Epithelial cell of esophagus (primary cell): Measurements from ENCODE around the gene ABTB2.
"Not testable (repeated sequence)": the region's sequence is repeated elsewhere in the genome, so short reads cannot be mapped to it uniquely, and the experiment has no call there.

Experiments
- DNase-seq: peaks from one replicate; pipeline ENCODE4 v3.0.0; 2010; ENCODE audit warnings: low read depth
- H3K4me3 ChIP-seq: 2 replicates; pipeline ENCODE4 v1.5.1; 2011; ENCODE audit warnings: mild to moderate bottlenecking, low read length, control low read depth
- CTCF ChIP-seq: IDR thresholded peaks from 2 replicates; pipeline ENCODE4 v1.5.1; 2011; ENCODE audit warnings: low read depth, mild to moderate bottlenecking, low read length, control low read depth, inconsistent platforms; ENCODE audit not compliant: insufficient read depth; ENCODE audit errors: missing control alignments

ABTB2 gene

DNA sequence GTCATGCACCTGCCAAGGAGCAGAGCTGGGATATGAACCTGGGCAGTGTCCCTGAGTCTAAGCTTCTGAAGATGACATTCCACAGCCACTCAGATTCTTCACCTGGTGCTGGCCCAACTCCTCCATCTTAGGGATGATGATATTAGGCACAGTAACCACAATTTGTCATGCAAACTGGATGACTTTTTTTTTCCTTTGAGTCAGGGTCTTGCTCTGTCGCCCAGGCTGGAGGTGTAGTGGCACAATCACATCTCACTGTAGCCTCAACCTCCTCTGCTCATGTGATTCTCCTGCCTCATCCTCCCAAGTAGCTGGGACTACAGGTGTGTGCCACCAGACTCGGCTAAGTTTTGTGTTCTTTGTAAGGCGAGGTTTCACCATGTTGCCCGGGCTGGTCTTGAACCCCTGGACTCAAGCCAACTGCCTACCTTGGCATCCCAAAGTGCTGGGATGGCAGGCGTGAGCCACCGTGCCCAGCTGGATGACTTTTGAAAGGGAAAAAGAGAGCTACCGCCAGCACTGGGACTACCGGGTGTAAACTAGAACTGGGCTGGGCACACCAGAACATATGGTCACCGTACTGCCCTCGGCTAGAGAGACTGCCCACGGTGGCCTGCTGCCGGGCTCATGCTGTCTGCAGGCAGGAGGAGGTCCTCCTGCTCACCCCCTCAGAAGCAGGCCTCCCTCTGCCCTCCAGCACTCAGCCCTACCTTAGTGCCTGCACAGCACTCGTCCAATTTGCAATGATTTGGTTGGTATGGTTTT is 174.7 kb downstream of the ABTB2 start:
- no peak for DNase-seq
- no peak for TF ChIP-seq CTCF
- H3K4me3 ChIP-seq: no peak overlapping the region

- no peak for TF ChIP-seq CTCF
- no peak overlapping the region for H3K4me3 ChIP-seq
- no peak for DNase-seq
Observed at GRCh38 chr11:34182425-34182824, 175.4 kb downstream of the ABTB2 start.

- TF ChIP-seq CTCF: no peak
Observed at GRCh38 chr11:34181856-34182405, 175.9 kb downstream of the ABTB2 start.

GRCh38 chr11:34181251-34181650 is 176.6 kb downstream of the ABTB2 start:
- DNase-seq: no peak
- no peak for TF ChIP-seq CTCF
- no peak overlapping the region for H3K4me3 ChIP-seq

More at GRCh38 chr11:34181856-34182405, 175.9 kb downstream of the ABTB2 start:
- no peak overlapping the region for H3K4me3 ChIP-seq
- DNase-seq: no peak

GRCh38 chr11:34180814-34181165 is 177.0 kb downstream of the ABTB2 start:
- DNase-seq, H3K4me3 ChIP-seq: not testable (repeated sequence)

GRCh38 chr11:34180040-34180813 is 177.6 kb downstream of the ABTB2 start:
- H3K4me3 ChIP-seq: no peak overlapping the region
- DNase-seq: peak; percentile 17
- no peak for TF ChIP-seq CTCF

DNA sequence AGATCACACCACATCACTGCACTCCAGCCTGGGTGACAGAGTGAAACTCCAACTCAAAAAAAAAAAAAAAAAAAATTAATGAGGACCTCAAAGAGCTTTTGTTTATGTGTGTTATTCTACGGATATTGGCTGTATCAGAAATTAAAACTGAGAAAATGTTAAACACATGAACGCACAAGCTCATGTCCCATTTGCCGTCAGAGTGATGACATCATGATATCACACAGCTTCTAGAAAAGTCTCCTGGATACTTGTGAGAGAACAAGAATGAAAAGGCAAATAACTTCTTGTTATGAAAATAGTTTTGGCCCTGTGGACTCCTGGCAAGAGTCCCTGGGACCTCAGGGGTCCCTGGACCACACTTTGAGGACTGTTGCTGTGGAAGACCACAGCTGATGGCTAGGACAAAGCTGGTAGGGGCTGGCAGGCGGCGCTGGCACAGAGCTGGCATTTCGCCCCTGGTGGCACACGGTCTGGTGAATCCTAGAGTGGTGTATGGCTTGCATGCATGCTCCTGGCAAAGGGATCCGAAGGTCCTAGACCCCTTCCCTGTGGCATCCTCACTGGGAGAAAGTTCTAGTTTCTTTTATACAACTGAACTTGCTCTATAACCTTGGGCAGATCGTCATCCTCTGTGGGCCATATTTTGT is 178.7 kb downstream of the ABTB2 start:
- no peak for DNase-seq
- H3K4me3 ChIP-seq: no peak overlapping the region
- no peak for TF ChIP-seq CTCF
